Measurements from ENCODE around the gene BMAL2. TPM values are rescaled to one million over a fixed set of nuclear protein-coding genes. Genes with fewer than 3 reads are reported as not detected.

The BMAL2 gene
- total RNA-seq, 2 donors from 2014 or later = 5.8 to 11.1 TPM

DNA sequence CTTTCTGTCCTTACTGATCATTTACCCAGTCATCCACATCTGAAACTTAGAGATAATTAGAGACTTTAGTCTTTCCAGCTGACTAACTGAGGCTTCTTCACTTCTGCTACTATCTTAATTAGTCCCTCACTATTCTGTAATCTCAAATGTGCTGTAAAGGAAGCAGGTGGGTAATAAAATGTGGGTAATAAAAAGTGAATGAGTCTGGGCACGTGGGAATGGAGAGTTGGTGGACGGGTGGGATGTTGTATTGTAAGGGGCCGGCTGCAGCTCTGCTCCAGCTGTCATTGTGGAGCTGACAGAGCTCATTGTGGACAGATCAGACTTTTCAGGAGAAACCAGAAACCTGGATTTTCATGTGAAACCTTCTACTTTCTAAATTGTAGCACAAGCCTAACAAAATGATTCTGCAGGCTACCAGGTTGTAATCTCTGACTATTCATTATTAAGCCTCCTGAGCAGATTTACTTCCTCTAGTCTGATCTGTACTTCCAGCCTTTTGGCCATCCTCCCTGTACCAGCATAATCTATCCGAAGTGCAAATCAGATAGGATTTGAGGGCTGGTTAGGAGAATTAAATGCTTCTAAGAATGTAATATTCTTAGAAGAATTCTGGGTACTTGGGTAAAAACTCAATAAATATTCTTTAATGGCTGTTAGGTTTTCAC is 42.0 kb upstream of the BMAL2 start:
- peak overlapping the region; percentile 40 to 57 for H3K27ac ChIP-seq
- no peaks in the 10 kb centered on the region for H3K27me3 ChIP-seq (replicated peaks; ENCODE audit: insufficient read depth)
- H3K4me1 ChIP-seq (ENCODE audit: control insufficient read depth in 1 of 2, low read depth in 2 of 2) = peaks cover 82 to 87% of the 10 kb centered on the region in 2 donors
- H3K4me3 ChIP-seq = no peak overlapping the region
- no peaks in the 10 kb centered on the region for H3K36me3 ChIP-seq
- DNase-seq (ENCODE audit: low spot score) = no peak
- H3K9me3 ChIP-seq = no peaks in the 10 kb centered on the region
- TF ChIP-seq, protein P1, sequence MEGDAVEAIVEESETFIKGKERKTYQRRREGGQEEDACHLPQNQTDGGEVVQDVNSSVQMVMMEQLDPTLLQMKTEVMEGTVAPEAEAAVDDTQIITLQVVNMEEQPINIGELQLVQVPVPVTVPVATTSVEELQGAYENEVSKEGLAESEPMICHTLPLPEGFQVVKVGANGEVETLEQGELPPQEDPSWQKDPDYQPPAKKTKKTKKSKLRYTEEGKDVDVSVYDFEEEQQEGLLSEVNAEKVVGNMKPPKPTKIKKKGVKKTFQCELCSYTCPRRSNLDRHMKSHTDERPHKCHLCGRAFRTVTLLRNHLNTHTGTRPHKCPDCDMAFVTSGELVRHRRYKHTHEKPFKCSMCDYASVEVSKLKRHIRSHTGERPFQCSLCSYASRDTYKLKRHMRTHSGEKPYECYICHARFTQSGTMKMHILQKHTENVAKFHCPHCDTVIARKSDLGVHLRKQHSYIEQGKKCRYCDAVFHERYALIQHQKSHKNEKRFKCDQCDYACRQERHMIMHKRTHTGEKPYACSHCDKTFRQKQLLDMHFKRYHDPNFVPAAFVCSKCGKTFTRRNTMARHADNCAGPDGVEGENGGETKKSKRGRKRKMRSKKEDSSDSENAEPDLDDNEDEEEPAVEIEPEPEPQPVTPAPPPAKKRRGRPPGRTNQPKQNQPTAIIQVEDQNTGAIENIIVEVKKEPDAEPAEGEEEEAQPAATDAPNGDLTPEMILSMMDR (IDR thresholded peaks at IDR 0.05) = no peak
- ATAC-seq (ENCODE audit: insufficient number of reproducible peaks, low FRiP score, low read depth) = no peak

DNA sequence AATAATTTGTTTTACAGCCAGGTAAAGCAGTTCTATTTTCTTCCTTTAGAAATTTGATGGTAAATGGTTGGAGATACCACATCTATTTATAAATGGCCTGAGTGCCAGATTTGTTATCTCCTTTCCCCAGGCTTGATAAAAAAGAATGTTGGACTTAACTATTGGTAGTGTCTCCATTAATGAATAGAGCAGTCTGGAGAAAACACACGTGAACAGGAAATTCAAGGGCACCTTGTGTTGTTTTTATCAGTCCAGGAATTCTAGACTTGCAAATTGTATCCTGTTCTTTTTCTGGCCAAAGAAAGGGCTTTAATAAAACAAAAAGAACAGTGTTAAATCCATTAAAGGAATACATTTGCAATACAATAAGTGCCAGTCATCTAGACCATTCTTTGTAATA is 40.8 kb upstream of the BMAL2 start:
- TF ChIP-seq, protein P1 (IDR thresholded peaks at IDR 0.05) = no peak
- Histone ChIP-seq H3K4me1 (ENCODE audit: control insufficient read depth in 1 of 2, low read depth in 2 of 2) (peaks cover 78 to 87% of the 10 kb centered on the region in 2 donors), H3K4me3 (peak overlapping the region; percentile 8), H3K9me3 (no peaks in the 10 kb centered on the region), H3K27ac (peak overlapping the region; percentile 48 to 57), H3K36me3 (no peaks in the 10 kb centered on the region), H3K27me3 (replicated peaks; ENCODE audit: insufficient read depth) (no peaks in the 10 kb centered on the region)
- DNase-seq (ENCODE audit: low spot score) (no peak), ATAC-seq (ENCODE audit: insufficient number of reproducible peaks, low FRiP score, low read depth) (no peak)

DNA sequence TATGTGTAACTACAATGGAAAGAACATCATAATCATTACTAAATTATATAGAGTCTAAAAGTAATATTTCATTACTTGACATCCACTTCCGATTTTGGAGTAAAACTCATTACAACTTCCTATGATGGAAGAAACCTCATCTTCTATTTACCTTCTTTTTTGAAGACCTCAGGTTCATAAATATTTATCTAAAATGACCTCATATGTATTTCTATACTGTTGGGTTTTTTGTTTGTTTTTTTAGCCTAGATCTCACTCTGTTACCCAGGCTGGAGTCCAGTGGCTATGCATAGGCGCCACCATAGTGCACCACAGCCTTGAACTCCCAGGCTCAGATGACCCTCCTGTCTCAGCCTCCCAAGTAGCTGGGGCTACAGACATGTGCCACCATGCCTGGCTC is 39.9 kb upstream of the BMAL2 start:
- Histone ChIP-seq H3K36me3 (no peaks in the 10 kb centered on the region), H3K9me3 (no peaks in the 10 kb centered on the region), H3K4me1 (ENCODE audit: control insufficient read depth in 1 of 2, low read depth in 2 of 2) (peaks cover 78 to 91% of the 10 kb centered on the region in 2 donors), H3K27ac (peak overlapping the region; percentile 42 to 48), H3K27me3 (replicated peaks; ENCODE audit: insufficient read depth) (no peaks in the 10 kb centered on the region), H3K4me3 (no peak overlapping the region)
- DNase-seq (ENCODE audit: low spot score) (no peak), ATAC-seq (ENCODE audit: insufficient number of reproducible peaks, low FRiP score, low read depth) (no peak)
- TF ChIP-seq, protein P1 (IDR thresholded peaks at IDR 0.05) = no peak

DNA sequence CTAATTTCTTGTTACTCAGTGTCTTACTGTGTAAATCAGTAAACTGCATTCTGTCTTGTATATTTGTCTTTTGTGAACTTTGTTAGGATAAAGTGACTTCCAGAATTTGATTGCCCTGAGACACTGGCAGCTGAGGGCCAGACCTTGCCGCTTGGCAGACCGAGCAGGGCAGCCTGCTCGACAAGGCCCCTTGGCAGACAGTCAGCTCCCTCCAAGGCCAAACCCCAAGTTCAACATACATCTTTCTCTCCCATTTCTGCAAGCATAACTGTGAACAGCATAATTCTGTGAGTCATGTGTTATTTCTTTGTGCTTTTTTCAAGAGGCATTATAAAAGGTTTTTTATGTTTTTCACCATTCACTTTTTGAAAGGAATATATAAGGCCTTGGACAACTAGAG is 39.2 kb upstream of the BMAL2 start:
- peaks cover 7% of the 10 kb centered on the region for H3K36me3 ChIP-seq
- no peaks in the 10 kb centered on the region for H3K27me3 ChIP-seq (replicated peaks; ENCODE audit: insufficient read depth)
- ATAC-seq (ENCODE audit: insufficient number of reproducible peaks, low FRiP score, low read depth) (no peak), DNase-seq (ENCODE audit: low spot score) (no peak)
- H3K27ac ChIP-seq = peak overlapping the region; percentile 42 to 48
- H3K4me1 ChIP-seq (ENCODE audit: control insufficient read depth in 1 of 2, low read depth in 2 of 2) = peaks cover 82 to 98% of the 10 kb centered on the region in 2 donors
- H3K9me3 ChIP-seq = no peaks in the 10 kb centered on the region
- H3K4me3 ChIP-seq = no peak overlapping the region
- TF ChIP-seq, protein P1 (IDR thresholded peaks at IDR 0.05) = no peak

DNA sequence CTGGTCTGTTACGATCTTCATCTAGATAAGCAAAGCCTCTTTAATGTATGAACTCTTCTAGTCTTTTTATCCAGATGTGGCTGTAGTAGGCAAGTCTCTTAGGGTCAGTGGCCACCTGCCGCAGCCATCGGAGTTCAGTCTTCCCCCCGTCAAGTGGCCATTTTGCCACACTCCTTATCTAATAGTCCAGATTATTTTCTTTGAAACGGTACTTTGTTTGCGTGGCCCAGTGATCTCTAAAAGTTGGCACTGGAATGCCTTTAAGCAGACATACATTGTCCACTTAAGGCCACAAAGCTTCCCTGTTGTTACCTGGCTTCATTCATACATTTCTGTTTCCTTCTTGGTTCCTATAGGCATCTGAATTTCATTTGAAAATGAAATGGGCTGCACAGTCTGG is 36.0 kb upstream of the BMAL2 start:
- H3K4me1 ChIP-seq (ENCODE audit: control insufficient read depth in 1 of 2, low read depth in 2 of 2) = peaks cover 86 to 99% of the 10 kb centered on the region in 2 donors
- peaks cover 17% of the 10 kb centered on the region for H3K36me3 ChIP-seq
- no peak for DNase-seq (ENCODE audit: low spot score)
- H3K4me3 ChIP-seq = no peak overlapping the region
- ATAC-seq (ENCODE audit: insufficient number of reproducible peaks, low FRiP score, low read depth) = no peak
- H3K9me3 ChIP-seq = no peaks in the 10 kb centered on the region
- no peaks in the 10 kb centered on the region for H3K27me3 ChIP-seq (replicated peaks; ENCODE audit: insufficient read depth)
- H3K27ac ChIP-seq = peak overlapping the region; percentile 24 to 63
- TF ChIP-seq, protein P1 (IDR thresholded peaks at IDR 0.05) = no peak

All from thoracic aorta (tissue), 2 donors.